ENCODE data around the gene SH3BP4. TPM values are rescaled to one million over a fixed set of nuclear protein-coding genes. Genes with fewer than 3 reads are reported as not detected.

Gene SH3BP4
- total RNA-seq, 4 donors from 2014 or later = 16.5 to 32.8 (median 26.4) TPM

DNA sequence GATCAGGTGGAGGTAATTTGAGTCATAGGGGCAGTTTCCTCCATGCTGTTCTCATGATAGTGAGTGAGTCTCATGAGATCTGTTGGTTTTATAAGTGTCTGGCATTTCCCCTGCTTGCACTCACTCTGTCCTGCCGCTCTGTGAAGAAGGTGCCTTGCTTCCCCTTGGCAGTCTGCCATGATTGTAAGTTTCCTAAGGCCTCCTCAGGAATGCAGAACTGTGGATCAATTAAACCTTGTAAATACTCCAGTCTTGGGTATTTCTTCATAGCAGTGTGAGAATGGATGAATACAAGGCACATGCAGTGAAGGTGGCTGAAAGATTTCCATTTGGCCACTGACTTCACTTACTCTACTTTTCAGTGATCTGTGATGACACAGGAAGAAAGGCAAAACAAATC lies 133.7 kb downstream of the SH3BP4 start:
- Histone ChIP-seq H3K36me3 (no peaks in the 10 kb centered on the region), H3K27ac (no peak overlapping the region)
- no peak for TF ChIP-seq POLR2A (IDR thresholded peaks at IDR 0.05)
- TF ChIP-seq, protein P1, sequence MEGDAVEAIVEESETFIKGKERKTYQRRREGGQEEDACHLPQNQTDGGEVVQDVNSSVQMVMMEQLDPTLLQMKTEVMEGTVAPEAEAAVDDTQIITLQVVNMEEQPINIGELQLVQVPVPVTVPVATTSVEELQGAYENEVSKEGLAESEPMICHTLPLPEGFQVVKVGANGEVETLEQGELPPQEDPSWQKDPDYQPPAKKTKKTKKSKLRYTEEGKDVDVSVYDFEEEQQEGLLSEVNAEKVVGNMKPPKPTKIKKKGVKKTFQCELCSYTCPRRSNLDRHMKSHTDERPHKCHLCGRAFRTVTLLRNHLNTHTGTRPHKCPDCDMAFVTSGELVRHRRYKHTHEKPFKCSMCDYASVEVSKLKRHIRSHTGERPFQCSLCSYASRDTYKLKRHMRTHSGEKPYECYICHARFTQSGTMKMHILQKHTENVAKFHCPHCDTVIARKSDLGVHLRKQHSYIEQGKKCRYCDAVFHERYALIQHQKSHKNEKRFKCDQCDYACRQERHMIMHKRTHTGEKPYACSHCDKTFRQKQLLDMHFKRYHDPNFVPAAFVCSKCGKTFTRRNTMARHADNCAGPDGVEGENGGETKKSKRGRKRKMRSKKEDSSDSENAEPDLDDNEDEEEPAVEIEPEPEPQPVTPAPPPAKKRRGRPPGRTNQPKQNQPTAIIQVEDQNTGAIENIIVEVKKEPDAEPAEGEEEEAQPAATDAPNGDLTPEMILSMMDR (IDR thresholded peaks at IDR 0.05) = no peak

GRCh38 chr2:235086481-235087184 lies 134.8 kb downstream of the SH3BP4 start:
- Histone ChIP-seq H3K36me3 (no peaks in the 10 kb centered on the region), H3K4me3 (no peak overlapping the region), H3K4me1 (peaks cover 0 to 6% (median 0%) of the 10 kb centered on the region in 4 donors), H3K27me3 (no peaks in the 10 kb centered on the region), H3K9me3 (no peaks in the 10 kb centered on the region), H3K27ac (no peak overlapping the region)
- TF ChIP-seq, protein P1 (IDR thresholded peaks at IDR 0.05) = no peak
- no peak for TF ChIP-seq POLR2A (IDR thresholded peaks at IDR 0.05)
- no peak for DNase-seq

More for the DNA sequence above, 133.7 kb downstream of the SH3BP4 start:
- H3K4me3 ChIP-seq = no peak overlapping the region
- H3K4me1 ChIP-seq = peaks cover 0 to 6% (median 0%) of the 10 kb centered on the region in 4 donors
- no peak for DNase-seq
- H3K9me3 ChIP-seq = no peaks in the 10 kb centered on the region
- no peaks in the 10 kb centered on the region for H3K27me3 ChIP-seq

DNA sequence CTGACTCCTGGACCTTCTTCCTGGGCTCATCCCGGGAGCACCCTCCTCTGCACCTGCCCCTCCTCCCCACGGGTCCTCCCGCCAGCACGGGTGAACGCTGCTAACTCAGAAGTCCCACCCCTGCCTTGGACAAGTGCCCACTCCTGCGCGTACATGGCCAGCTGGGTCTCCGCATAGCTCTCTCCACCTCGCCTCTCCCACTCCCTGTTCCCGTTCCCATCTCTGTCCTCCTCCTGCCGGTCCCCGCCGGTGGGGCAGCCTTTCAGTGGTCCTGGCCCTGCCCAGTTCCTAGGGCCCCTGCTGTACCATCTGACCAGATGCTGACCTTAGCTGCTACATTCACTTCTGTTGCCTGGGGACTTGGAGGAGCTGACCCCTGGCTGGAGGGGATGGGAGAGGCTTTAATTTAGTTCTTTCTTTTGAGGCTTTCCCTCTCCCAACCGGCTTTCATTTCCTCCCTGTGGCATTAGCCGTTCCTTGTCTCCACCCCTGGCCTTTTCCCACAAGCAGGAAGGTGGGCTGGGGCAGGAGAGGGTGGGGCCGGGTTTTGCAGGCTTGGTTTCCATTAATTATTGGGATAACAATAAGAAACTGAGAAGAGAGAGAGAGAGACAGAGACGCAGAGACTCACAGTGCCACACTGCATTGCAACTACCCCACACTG lies 136.1 kb downstream of the SH3BP4 start:
- no peaks in the 10 kb centered on the region for H3K9me3 ChIP-seq
- H3K4me1 ChIP-seq = peaks cover 0 to 6% (median 0%) of the 10 kb centered on the region in 4 donors
- H3K27me3 ChIP-seq = no peaks in the 10 kb centered on the region
- no peak for TF ChIP-seq POLR2A (IDR thresholded peaks at IDR 0.05)
- TF ChIP-seq, protein P1 (IDR thresholded peaks at IDR 0.05) = no peak
- no peak overlapping the region for H3K4me3 ChIP-seq
- no peak for DNase-seq
- H3K36me3 ChIP-seq = no peaks in the 10 kb centered on the region
- H3K27ac ChIP-seq = no peak overlapping the region

DNA sequence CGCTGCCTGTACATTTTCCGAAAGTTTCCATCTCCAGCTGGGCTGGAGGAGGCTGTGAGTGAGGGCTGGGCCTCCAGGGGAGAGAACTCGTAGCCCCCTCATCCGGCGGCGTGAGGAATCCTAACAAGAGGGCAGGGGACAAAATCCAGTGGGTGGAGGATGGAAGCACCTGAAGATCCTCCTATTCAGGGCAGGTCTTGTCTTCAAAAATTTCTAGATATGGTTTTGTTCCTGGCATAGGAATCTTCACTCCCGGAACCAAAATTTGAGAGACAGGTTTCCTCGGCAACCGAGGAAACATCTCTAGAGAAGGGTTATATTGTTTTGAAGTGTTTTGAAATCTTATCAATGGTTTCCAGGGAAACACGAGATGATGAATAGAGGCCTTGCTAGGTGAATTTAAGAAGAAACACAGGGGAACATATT lies 136.7 kb downstream of the SH3BP4 start:
- Histone ChIP-seq H3K36me3 (no peaks in the 10 kb centered on the region), H3K27ac (no peak overlapping the region), H3K4me1 (peaks cover 0 to 6% (median 0%) of the 10 kb centered on the region in 4 donors), H3K9me3 (no peaks in the 10 kb centered on the region), H3K4me3 (no peak overlapping the region), H3K27me3 (no peaks in the 10 kb centered on the region)
- TF ChIP-seq, protein P1 (IDR thresholded peaks at IDR 0.05) = no peak
- no peak for TF ChIP-seq POLR2A (IDR thresholded peaks at IDR 0.05)
- DNase-seq = no peak

DNA sequence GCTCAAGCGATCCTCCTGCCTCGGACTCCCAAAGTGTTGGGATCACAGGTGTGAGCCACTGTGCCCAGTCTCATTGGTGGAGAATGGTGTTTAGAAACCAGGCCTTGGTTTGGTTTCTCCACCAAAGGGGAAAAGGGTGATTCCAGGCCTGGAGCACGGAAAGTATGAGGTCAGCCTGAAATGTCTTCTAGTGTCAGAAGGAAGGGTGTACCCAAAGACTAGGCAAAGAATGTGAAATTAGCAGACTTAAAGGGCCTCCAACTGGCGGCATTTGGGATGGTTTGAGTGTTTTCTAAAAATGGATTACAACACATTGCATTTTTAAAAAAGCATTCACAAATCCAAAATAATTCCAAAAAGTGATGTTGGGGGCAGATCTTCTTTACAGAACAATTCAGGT lies 139.6 kb downstream of the SH3BP4 start:
- Histone ChIP-seq H3K36me3 (no peaks in the 10 kb centered on the region), H3K27me3 (no peaks in the 10 kb centered on the region), H3K27ac (no peak overlapping the region), H3K9me3 (no peaks in the 10 kb centered on the region), H3K4me1 (peaks cover 0 to 6% (median 0%) of the 10 kb centered on the region in 4 donors), H3K4me3 (no peak overlapping the region)
- no peak for TF ChIP-seq POLR2A (IDR thresholded peaks at IDR 0.05)
- TF ChIP-seq, protein P1 (IDR thresholded peaks at IDR 0.05) = no peak
- DNase-seq = no peak

Data from Peyer's patch (tissue), 4 donors.